HG03097 (cell line): Measurements from ENCODE around the gene PCSK2.

ENCODE experiments used
- ATAC-seq: cut with Tn5 transposase; IDR thresholded peaks from one replicate; pipeline ENCODE4 v1.9.1; 2021; ENCODE audit not compliant: unreplicated experiment, low FRiP score

The PCSK2 gene

DNA sequence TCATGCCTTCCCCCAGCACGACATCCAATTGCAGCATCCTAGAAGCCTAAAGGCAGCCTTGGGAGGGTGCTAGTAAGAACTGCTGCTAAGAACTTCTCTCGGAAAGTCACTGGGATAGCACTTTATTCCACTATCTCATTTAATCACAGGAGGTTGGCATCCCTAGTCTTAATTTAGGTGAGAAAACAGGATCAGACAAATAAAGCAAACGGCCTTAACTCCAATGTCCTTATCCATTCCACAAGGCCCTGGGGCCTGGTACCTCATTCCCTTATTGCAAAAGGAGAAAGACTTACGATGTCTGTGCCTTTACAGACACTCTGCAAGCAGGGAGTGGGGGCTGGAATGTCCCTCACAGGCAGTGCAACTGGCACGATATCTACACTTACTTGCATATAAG lies 243.7 kb downstream of the PCSK2 start:
- no peak for ATAC-seq

DNA sequence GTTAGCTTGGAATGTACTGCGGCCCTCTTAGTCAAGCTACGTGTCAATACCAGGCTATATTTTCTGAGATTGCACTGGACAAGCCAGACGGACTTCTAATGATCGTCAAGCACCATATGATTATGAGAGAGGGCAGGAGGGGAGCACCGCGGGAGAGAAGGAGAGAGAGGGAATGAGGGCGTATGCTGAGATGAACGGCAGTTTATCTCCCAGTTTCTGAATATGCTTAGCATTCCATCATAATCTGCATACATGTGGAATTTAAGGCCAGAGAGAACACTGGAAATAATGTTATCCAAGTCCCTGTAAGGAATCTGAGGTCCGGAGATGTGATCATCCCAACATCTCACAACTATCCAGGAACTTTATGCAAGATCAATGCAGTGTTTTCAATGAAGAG lies 244.1 kb downstream of the PCSK2 start:
- no peak for ATAC-seq

DNA sequence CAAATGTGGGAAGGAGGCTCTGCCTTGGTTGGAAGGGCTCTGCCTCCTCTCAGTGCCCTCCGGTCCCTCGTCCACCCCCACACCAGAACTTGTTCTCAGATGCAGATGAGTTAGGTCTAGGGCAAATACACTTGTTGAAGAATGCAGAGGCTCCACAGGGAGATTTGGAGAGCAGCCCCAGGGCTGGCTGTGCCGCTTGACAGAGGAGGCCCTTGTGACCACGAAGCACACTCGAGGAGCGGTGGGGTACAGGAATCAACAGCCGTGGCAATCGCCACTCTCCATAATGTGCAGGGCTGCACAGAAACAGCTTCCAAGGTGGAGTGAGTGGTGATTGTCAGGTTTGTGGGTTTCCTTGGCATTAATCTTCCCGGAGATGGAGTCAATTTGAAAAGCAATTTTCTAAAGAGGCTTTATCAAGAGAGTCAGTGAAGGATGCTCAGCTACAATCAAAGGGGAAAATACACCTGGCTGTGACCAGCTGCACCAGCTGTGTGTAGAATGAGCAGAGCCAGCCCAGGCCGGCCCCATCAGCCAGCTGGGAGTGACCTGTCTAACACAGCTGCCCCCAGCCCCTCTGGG lies 244.9 kb downstream of the PCSK2 start:
- ATAC-seq, result no peak

DNA sequence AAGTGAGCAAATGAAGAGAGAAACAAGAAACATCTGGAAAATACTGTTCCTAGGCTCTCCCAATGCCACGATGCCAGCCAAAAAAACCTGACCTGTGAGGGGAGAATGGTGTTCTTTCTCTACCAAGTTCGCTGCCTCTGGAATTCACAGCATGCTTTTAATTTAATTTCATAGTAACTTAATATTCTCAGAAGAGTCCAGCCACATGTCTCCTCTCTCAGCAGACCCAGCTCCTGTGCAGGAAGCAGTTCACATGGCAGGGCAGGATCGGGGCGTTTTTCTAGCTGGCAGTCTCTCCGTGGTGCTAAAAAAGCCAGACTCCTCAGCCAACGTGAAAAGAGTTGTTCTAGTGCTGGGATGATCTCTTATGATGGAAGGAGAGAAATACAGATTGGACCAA lies 246.8 kb downstream of the PCSK2 start:
- no peak for ATAC-seq

DNA sequence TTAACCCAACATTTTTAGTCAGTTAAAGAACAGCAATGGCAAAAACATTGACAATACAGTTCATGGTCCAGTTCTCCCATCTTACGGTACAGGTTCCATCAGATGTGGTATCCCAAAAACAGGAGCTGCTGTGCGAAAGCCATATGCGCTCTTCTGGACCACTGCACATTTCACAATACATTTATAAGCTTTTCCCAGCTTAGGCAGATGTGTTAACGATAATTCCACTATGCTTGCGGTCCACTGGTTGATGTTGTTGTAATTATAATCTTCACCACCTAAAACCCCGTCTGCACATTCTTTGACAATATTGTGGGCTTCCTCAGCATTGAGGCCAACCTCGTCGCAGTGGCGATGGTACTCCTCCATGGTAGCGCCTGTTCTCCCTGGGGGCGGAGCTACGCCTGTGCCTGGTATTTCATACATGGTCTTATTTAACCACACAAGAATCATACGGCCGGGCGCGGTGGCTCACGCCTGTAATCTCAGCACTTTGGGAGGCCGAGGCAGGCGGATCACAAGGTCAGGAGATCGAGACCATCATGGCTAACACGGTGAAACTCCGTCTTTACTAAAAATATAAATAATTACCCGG lies 252.3 kb downstream of the PCSK2 start:
- no peak for ATAC-seq

DNA sequence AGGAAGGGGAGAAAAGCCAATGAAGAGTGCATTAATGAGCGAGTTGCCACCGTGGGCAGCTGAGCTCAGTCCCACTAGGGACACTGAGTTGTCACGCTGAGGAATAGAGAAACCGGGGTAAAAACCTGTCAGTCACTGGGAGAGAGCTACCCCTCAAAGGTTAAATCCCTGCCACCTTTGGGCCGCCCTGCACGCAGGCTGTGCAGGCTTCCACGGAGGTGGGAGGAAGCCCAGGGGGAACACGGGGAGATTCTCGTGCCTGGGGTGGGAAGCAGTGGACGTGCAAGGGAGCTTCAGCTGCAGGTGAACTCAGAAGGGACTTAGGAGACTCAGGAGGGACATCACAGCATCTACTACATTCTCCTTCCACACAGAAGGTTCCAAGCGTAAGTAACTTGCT lies 253.9 kb downstream of the PCSK2 start:
- ATAC-seq, result no peak

DNA sequence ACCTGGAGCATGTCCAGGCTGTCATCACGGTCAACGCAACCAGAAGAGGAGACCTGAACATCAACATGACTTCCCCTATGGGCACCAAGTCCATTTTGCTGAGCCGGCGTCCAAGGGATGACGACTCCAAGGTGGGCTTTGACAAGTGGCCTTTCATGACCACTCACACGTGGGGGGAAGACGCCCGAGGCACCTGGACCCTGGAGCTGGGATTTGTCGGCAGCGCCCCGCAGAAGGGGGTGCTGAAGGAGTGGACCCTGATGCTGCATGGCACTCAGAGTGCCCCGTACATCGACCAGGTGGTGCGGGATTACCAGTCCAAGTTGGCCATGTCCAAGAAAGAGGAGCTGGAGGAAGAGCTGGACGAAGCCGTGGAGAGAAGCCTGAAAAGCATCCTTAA lies 254.8 kb downstream of the PCSK2 start:
- ATAC-seq, result no peak

DNA sequence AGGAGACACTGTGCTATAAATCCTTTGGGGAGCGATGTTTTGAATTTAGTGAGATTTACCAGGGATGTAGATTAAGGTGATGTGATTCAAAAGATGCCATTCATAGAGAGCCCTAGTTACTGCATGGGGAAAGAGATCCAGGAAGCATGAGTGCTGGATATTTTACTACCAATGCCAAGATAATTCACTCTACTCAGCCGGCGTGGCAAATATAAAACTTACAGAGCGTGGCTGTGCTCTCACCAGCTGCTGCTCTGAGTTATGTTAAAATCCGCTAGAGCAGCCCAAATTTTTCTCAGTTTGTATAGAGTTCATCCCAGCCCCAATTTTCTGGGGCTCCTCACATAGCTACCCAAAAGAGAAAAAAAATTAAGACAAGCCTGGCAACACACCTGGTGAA lies 255.7 kb downstream of the PCSK2 start:
- no peak for ATAC-seq

DNA sequence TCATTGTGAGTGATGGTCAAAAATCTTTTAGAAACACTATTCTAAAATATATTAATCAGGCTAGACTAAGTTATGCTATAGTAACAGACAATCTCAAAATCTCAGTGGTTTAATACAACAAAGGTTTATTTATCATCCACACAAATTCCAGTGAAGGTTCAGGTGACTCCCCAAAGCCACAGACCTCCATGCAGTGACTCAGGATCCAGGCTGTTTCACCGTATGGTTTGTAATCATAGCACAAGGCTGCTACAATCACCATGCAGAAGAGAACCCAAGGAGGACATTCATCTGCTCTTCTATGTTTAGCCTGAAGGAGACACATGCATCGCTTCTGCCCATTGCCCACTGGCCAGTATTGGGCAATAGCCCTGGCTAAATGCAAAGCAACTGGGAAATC lies 258.2 kb downstream of the PCSK2 start:
- ATAC-seq, result no peak

DNA sequence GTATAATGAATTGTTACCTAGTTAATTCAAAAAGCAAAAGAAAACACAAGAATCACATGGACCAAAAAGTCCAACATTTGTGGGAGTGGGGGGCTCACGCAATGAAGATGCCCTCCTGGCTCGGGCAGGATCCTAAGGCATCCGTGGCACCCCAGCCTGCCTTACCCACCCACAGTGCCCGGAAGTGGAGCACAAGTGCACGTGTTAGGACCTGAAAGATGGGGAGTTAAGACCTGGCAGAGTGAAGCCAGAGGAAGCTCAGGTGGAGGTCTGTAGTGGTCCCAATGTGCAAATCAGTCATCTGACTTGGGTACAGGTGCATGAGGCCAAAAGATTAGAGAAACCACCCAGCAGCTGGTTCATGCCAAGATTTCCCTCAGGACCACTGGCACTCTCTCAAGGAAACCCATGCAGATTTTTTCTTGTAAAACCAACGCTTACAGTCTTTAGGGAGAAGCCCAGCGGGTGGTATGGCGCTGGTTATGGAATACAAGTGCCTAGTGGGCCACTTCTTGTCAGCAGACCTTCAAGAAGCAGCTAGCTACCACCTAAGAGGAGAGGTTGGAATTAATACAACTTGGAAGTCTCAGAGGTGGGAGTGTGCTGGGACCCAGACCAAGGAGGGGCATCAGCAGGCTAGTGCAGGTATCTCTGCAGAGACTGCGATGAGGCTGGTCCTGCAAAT lies 262.2 kb downstream of the PCSK2 start:
- ATAC-seq, result no peak

DNA sequence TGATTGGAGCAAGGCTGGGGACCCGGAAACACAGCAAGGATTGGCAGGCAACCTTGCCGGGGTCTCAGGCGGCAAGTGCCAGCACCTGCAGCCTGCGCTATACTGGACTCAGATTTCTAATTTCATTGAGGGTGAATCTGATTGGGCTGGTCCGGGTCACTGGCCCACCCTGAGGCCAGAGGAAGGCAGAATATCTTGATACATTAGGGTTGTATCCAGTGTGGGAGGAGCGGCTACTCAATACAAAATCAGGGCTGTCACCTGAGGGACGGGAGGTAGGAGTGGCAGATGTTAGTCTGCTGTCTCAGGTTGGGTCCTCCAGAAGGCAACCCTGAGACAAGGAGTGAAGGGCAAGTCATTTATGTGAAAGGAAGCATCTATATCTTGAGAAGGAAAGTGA lies 263.7 kb downstream of the PCSK2 start:
- ATAC-seq, result no peak

DNA sequence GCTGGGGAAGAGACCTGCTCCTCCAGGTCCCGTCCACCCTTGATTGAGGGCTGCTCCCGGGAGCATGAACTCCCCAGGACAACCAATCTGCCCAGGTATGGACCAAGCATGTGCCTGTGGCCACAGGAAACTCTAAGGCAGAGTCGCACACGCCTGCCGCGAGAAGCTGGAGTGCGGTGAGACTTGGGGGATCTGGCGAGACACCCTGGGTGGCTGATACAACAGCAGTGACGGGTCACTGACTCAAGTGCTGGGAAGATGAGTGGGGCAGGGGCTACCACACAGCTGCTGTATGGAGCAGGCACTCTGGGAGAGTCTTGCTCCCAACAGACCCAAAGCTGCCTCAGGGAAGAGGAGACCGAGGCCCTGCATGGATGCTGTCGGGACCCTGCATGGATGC lies 264.2 kb downstream of the PCSK2 start:
- ATAC-seq, result no peak

DNA sequence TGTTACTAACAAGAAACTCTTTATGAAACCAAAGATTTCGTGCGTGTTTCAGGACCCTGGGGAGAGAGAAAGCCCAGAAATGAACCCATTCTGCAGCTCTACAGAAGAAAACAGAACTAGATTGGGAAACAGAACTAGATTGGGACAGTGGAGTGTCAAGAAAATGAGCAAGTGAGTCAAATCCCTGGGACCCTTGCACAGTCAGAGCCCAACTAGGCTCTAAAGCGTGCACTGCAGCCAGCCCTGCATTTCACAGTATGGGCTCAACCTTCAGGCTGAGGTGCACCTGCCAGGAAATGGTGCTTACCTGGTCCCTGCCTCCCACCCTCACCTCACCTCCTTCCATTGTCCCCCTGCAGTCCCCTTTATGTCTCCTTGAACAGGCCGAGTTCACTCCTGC lies 264.6 kb downstream of the PCSK2 start:
- ATAC-seq, result no peak

DNA sequence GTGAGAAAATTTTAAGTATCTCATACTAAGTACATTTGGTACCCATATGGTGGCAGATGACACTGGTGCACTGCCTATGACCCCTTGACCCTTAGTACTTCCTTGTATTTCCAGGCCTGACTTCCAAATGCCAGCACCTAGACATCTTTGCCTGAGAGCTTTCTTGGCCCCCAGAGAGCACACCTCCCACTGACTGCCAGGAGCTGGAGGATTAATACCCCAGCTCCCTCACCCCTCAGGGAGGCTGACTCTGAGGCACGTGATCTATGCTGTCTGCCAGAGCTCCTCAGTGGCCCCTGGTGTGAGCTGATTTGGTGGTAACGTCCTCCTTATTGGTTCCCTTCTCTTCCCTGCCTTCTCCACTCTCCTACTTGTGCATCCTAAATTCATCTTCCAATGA lies 266.3 kb downstream of the PCSK2 start:
- no peak for ATAC-seq

DNA sequence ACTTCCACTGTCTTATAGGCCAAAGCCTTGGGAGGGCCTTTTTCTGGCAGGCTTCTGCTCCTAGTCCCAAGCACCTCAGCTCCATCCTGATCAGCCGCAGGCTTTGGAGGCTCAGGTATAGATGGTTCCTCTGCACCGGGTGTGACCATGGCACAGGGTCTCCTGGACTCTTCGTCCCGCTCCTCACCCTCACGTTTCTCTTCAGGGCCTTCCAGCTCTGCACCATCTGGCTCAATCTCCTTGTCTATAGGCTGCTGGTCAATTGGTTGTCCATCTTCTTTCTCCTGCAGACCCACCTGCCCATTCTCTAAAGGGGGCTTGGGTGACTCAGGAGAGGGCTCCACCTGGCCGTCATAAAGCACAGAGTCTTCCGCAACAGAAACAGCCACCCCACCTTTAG lies 267.4 kb downstream of the PCSK2 start:
- ATAC-seq, result no peak

DNA sequence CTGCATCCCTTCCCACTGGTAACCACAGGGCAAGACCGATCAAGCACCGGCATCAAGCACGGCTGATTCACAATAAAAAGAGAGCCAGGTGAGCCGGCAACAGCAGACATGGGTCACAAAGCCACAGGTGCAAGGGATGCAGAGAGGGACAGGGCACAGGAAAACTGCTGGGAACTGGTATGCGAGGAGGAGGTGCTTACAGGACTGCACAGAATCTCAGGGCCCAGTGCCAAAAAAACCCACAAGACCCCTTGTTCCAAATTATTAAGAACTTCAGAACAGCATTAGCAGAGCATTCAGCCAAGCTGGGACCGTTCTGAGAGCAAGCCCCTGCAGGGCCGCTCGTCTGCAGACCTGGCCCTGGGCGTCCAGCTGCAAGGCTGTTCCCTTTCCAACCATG lies 269.0 kb downstream of the PCSK2 start:
- no peak for ATAC-seq

DNA sequence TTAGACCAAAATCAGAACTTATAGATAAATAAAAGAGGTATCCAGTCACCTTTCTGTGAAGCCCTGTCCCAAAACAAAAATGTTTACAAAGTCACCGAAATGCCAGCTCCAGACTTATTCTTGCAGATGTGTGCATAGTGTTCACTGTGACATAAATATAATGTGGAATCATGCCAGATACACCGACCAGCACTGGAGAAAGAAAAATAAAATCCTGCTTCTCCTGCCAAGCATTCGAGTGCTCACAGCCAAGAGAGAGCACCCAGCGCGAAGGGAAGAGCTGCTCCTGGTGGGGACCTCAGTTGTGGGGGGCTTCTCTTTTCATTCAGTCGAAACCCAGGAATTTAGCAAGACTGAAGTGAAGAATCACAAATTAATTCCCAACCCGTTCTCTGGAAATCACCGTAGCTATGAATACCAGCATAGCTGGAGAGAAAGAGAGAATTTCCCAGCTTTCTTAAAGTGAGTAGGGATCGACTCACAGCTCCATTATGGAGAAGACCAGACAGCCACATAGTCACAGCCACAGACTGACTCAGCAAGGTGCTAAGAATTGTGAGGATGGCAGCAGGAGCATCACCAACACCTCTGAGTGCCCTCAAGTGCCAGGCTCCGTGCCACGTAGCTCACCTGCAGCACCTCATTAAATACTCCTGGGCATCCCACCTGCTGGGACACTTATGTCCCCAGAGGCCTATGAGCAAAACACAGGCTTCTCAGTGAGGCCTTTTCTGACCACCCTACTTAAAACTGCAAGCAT lies 271.2 kb downstream of the PCSK2 start:
- ATAC-seq, result no peak

DNA sequence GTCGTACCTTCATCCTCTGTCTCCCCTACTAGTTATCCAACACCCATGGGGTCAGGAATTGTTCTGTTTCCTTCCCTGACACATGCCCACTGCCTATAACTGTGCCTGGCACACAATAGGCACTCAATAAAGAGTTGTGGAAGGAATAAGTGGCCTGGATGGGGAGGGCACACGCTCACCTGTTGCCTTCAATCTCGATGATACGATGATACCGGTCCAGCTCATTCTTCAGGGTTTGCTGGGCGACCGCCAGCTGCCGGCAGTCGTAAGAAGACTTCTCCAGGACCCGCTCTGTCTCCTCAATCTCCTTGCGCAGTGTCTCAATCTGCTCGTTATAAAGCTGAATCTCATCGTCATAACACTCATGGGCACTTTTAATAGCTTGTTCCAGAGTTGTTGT lies 271.8 kb downstream of the PCSK2 start:
- no peak for ATAC-seq

DNA sequence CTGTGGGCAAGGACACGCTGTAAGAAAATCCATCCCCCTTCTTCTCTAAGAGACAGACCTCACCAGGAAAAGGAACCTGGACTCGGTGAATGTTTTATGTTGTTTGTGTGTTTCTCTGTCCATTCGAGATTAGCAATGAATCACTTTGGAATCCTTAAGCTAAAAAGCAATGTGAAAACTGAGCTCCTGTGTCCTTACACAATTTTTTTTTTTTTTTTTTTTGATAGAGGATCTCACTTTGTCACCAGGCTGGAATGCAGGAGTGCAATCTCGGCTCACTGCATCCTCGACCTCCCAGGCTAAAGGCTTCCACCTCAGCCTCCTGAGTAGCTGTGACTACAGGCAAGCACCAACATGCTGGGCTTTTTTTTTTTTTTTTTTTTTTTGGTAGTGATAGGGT lies 272.2 kb downstream of the PCSK2 start:
- no peak for ATAC-seq

DNA sequence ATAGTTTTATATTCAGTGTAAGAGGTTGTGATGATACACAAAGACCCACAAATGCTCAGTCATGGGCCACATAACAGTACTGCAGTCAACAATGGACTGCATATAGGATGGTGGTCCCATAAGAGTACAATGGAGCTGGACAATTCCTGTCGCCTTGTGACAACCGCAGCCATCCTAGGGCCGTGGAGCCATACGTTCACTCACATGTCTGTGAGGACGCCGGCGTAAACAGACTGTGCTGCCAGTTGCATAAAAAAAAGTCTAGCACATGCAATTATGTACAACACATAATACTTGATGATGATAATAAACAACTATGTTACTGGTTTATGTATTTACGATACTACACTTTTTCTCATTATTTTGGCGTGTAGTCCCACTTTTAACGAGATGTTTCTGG lies 273.4 kb downstream of the PCSK2 start:
- ATAC-seq, result no peak

DNA sequence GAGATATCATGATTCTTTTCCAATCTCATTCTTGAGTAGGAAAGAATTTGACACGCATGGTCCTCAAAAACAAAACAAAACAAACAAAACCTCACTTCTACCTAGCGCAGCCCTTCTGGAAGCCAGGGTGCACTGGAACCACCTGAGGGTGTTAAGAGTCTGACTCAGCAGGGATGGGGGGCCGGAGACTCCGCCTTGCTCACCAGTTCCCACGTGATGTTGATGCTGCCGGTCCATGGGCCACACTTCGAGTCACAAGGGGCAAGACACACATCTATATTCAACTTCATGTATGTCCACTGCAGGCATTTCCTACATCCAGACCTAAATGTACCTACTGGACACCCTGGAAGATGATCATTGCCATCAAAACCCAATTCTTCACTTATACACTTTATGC lies 274.0 kb downstream of the PCSK2 start:
- ATAC-seq, result no peak

DNA sequence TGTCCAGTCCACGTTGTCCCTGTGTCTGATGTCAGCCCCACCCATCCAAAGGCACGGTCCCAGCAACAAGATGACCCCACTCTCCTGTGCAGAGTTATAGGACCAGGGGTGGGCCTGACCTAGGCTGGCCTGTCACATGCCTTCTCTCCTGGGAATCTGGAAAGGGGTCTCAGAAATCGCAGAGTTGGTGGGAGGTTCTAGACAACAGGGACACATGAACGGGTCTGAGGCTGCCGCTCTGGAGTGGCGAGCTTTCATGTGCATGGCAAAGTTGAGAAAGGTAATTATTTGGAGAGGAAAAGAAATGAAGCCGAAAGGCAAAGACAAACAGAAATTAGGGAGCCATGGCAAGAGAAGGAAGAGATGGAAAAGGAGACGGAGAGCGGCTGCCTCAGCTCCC lies 274.9 kb downstream of the PCSK2 start:
- no peak for ATAC-seq
